ENCODE measurements around the gene CREBRF. TPM values are rescaled to one million over a fixed set of nuclear protein-coding genes. Genes with fewer than 3 reads are reported as not detected.
"Not testable (repeated sequence)": the region's sequence is repeated elsewhere in the genome, so short reads cannot be mapped to it uniquely, and the experiment has no call there.

The CREBRF gene
- total and polyA plus RNA-seq, 2 experiments from 2014 or later, result 2.0 to 3.5 TPM

DNA sequence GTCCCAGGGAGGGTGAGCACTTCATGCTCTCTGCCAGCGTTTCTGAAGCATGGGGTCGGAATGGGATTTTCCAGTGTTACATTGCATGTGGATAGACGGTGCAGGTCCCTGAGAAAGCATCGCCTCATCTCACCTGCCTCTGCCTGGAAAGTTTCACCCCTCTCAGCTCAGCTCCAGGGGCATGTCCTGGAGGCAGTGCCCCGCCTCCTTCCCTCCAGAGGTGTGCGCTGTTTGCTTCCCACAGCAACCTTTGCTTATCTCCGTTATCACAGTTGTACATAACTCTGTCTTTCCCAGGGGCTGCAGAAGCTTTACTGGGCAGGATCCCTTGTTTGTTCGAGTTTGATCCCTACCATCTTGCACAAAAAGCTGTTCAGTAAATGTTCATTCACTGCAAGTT is 10.7 kb upstream of the CREBRF start:
- no peaks in the 10 kb centered on the region for H3K36me3 Mint-ChIP-seq (ENCODE audit: low read depth)
- Histone ChIP-seq H3K79me2 (replicated peaks; ENCODE audit: insufficient read depth) (no peaks in the 10 kb centered on the region), H4K20me1 (replicated peaks; ENCODE audit: insufficient read depth) (no peaks in the 10 kb centered on the region), H3K9me2 (ENCODE audit: insufficient read depth) (no peaks in the 10 kb centered on the region), H3F3A (replicated peaks; ENCODE audit: low read depth) (no peaks in the 10 kb centered on the region), H3K36me3 (ENCODE audit: insufficient read depth) (no peaks in the 10 kb centered on the region), H3K4me3 (no peak overlapping the region), H3K4me1 (ENCODE audit: insufficient read depth) (0 out of 2 replicates have a peak, but pooled peaks cover 8% of the 10 kb centered on the region), H2AFZ (peak overlapping the region; percentile 39; the same call in 1 of the 2 replicates), H3K4me2 (no peak overlapping the region), H3K27ac (ENCODE audit: low read depth) (no peak overlapping the region), H3K27me3 (ENCODE audit: insufficient read depth) (no peaks in the 10 kb centered on the region)
- H3K4me3 Mint-ChIP-seq, result no peak overlapping the region
- H3K9me3 Mint-ChIP-seq, result peaks cover 2% of the 10 kb centered on the region; the same call in 2 of the 3 replicates
- DNase-seq (ENCODE audit: low spot score) (peak; percentile 55), ATAC-seq (peak; percentile 84)
- peaks cover 6% of the 10 kb centered on the region; the same call in 2 of the 3 replicates for H3K4me1 Mint-ChIP-seq
- peak overlapping the region; percentile 81 for H3K27ac Mint-ChIP-seq
- TF ChIP-seq CTCF (conservative IDR thresholded peaks at IDR 0.05; ENCODE audit: low read depth in 2 of 2) (0 out of 4 replicates have a peak, but pooled peaks of 1 of the 2 experiments have one; percentile 11), ZNF114 (CRISPR knock-in tag; IDR thresholded peaks at IDR 0.05) (no peak), ZNF331 (CRISPR knock-in tag; IDR thresholded peaks at IDR 0.05; ENCODE audit: low read depth) (no peak)
- peaks cover 9% of the 10 kb centered on the region for H3K27me3 Mint-ChIP-seq (ENCODE audit: insufficient read depth, low read depth, poor library complexity)

DNA sequence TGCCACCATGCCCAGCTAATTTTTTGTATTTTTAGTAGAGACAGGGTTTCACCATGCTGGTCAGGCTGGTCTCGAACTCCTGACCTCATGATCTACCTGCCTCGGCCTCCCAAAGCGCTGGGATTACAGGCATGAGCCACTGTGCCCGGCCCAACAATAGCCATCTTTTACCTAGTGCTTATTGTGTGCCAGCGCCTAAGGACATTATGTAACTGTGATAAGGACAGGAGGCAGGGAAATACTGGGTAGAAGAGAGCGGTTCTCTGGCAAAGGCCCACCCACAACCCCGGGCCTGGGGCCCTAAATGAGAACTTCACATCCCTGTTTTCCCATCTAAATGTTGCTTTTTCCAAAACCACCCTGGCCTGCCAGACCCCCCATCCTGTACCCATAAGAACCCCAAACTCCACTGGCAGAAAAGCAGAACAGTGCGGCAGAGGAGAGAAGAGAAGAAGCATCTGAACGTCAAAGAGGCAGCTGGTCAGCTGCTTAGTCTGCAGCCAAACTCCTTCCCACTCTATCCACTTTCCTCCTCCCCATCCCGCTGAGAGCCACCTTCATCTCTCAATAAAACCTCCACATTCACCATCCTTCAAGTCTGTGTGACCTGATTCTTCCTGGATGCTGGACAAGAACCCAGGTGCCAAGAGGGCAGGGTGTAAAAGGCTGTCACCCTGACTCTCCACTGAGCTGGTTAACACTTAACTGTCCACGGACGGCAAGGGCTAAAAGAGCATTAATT is 8.9 kb upstream of the CREBRF start:
- H3K4me1 ChIP-seq (ENCODE audit: insufficient read depth); H3K4me1 Mint-ChIP-seq; H3K27me3 ChIP-seq (ENCODE audit: insufficient read depth); H3K4me3 ChIP-seq; H3K36me3 Mint-ChIP-seq (ENCODE audit: low read depth); ATAC-seq; H3K27ac Mint-ChIP-seq; H3K27ac ChIP-seq (ENCODE audit: low read depth); H3K27me3 Mint-ChIP-seq (ENCODE audit: insufficient read depth, low read depth, poor library complexity); H3K4me2 ChIP-seq; H3K4me3 Mint-ChIP-seq; H3F3A ChIP-seq (replicated peaks; ENCODE audit: low read depth); H3K9me3 Mint-ChIP-seq; H4K20me1 ChIP-seq (replicated peaks; ENCODE audit: insufficient read depth); H3K9me2 ChIP-seq (ENCODE audit: insufficient read depth); H3K36me3 ChIP-seq (ENCODE audit: insufficient read depth); DNase-seq (ENCODE audit: low spot score); H3K79me2 ChIP-seq (replicated peaks; ENCODE audit: insufficient read depth): not testable (repeated sequence)
- H2AFZ ChIP-seq, result 0 out of 2 replicates have a peak overlapping the region, but pooled peaks have one; percentile 72

DNA sequence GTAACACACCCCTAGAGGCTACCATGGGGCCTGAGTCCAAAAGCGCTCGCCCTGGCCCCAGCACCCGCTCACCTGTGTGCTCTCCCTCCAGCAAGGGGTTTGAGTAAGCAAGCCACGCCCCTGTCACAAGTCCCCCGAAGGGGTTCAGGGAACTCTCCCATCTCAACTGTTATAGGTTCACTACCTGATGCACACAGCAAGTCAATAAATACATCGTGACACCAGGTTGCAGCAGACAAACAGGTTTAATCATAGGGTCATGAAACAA is 8.4 kb upstream of the CREBRF start:
- 0 out of 2 replicates have a peak overlapping the region, but pooled peaks have one; percentile 72 for H2AFZ ChIP-seq
- H3F3A ChIP-seq (replicated peaks; ENCODE audit: low read depth), result no peaks in the 10 kb centered on the region
- peaks cover 6% of the 10 kb centered on the region; the same call in 2 of the 3 replicates for H3K4me1 Mint-ChIP-seq
- no peaks in the 10 kb centered on the region for H3K36me3 Mint-ChIP-seq (ENCODE audit: low read depth)
- no peaks in the 10 kb centered on the region for H3K9me2 ChIP-seq (ENCODE audit: insufficient read depth)
- no peak overlapping the region for H3K27ac ChIP-seq (ENCODE audit: low read depth)
- no peak overlapping the region for H3K4me2 ChIP-seq
- H3K4me3 ChIP-seq, result no peak overlapping the region
- H3K4me1 ChIP-seq (ENCODE audit: insufficient read depth), result 0 out of 2 replicates have a peak, but pooled peaks cover 8% of the 10 kb centered on the region
- H3K36me3 ChIP-seq (ENCODE audit: insufficient read depth), result no peaks in the 10 kb centered on the region
- H3K9me3 Mint-ChIP-seq, result no peaks in the 10 kb centered on the region
- ATAC-seq (peak; percentile 77), DNase-seq (ENCODE audit: low spot score) (peak; percentile 35)
- no peaks in the 10 kb centered on the region for H3K27me3 ChIP-seq (ENCODE audit: insufficient read depth)
- H3K27me3 Mint-ChIP-seq (ENCODE audit: insufficient read depth, low read depth, poor library complexity), result peaks cover 9% of the 10 kb centered on the region
- H3K27ac Mint-ChIP-seq, result no peak overlapping the region
- no peak overlapping the region for H3K4me3 Mint-ChIP-seq
- no peaks in the 10 kb centered on the region for H4K20me1 ChIP-seq (replicated peaks; ENCODE audit: insufficient read depth)
- no peaks in the 10 kb centered on the region for H3K79me2 ChIP-seq (replicated peaks; ENCODE audit: insufficient read depth)
- TF ChIP-seq JUNB (IDR thresholded peaks at IDR 0.05; ENCODE audit: unreplicated experiment) (no peak), CREB1 (CRISPR knock-in tag; IDR thresholded peaks at IDR 0.05; ENCODE audit: low read depth) (no peak), NANOG (IDR thresholded peaks at IDR 0.05; ENCODE audit: borderline replicate concordance) (no peak), ZNF114 (CRISPR knock-in tag; IDR thresholded peaks at IDR 0.05) (no peak), CTCF (conservative IDR thresholded peaks at IDR 0.05; ENCODE audit: low read depth in 2 of 2) (no peak), ZNF331 (CRISPR knock-in tag; IDR thresholded peaks at IDR 0.05; ENCODE audit: low read depth) (no peak), STAT1 (IDR thresholded peaks at IDR 0.05; ENCODE audit: unreplicated experiment) (no peak), EZH2phosphoT487 (IDR thresholded peaks at IDR 0.05; ENCODE audit: unreplicated experiment) (no peak)
- TF ChIP-seq, protein P1, sequence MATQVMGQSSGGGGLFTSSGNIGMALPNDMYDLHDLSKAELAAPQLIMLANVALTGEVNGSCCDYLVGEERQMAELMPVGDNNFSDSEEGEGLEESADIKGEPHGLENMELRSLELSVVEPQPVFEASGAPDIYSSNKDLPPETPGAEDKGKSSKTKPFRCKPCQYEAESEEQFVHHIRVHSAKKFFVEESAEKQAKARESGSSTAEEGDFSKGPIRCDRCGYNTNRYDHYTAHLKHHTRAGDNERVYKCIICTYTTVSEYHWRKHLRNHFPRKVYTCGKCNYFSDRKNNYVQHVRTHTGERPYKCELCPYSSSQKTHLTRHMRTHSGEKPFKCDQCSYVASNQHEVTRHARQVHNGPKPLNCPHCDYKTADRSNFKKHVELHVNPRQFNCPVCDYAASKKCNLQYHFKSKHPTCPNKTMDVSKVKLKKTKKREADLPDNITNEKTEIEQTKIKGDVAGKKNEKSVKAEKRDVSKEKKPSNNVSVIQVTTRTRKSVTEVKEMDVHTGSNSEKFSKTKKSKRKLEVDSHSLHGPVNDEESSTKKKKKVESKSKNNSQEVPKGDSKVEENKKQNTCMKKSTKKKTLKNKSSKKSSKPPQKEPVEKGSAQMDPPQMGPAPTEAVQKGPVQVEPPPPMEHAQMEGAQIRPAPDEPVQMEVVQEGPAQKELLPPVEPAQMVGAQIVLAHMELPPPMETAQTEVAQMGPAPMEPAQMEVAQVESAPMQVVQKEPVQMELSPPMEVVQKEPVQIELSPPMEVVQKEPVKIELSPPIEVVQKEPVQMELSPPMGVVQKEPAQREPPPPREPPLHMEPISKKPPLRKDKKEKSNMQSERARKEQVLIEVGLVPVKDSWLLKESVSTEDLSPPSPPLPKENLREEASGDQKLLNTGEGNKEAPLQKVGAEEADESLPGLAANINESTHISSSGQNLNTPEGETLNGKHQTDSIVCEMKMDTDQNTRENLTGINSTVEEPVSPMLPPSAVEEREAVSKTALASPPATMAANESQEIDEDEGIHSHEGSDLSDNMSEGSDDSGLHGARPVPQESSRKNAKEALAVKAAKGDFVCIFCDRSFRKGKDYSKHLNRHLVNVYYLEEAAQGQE (IDR thresholded peaks at IDR 0.05; ENCODE audit: unreplicated experiment), result no peak
- TF ChIP-seq, protein P2, sequence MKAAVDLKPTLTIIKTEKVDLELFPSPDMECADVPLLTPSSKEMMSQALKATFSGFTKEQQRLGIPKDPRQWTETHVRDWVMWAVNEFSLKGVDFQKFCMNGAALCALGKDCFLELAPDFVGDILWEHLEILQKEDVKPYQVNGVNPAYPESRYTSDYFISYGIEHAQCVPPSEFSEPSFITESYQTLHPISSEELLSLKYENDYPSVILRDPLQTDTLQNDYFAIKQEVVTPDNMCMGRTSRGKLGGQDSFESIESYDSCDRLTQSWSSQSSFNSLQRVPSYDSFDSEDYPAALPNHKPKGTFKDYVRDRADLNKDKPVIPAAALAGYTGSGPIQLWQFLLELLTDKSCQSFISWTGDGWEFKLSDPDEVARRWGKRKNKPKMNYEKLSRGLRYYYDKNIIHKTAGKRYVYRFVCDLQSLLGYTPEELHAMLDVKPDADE (IDR thresholded peaks at IDR 0.05), result no peak
